OCI-LY7 (cell line): Measurements from ENCODE around the gene NXPH1. TPM values are rescaled to one million over a fixed set of nuclear protein-coding genes. Genes with fewer than 3 reads are reported as not detected.

Experiments
- BruUV-seq: library from RNA; stranded (reverse); fragments of 400-500 nt; replicated peaks from 2 replicates; lab custom pipeline; 2021; lab: Mats Ljungman, UMichigan
- CTCF ChIA-PET: fragments of 300-600 bp; sonication (Branson Sonifier 250); formaldehyde crosslinking; loops from one replicate; lab custom pipeline; 2022; ENCODE audit warnings: antibody characterized with exemption; ENCODE audit not compliant: unreplicated experiment; lab: Charles Lee
- POLR2A ChIA-PET: fragments of 300-600 bp; sonication (Branson Sonifier 250); formaldehyde crosslinking; loops from one replicate; lab custom pipeline; 2022; ENCODE audit warnings: antibody characterized with exemption; lab: Charles Lee
- DNase-seq: peaks from one replicate; pipeline ENCODE4 v3.0.0-alpha.2; 2015; ENCODE audit warnings: low spot score
- H2AFZ ChIP-seq: fragments of 200-600 bp; sonication (generic), shearing (Covaris generic); 2 replicates; pipeline ENCODE4 v1.6.1; 2014; ENCODE audit warnings: mild to moderate bottlenecking, antibody characterized with exemption, low read length, moderate library complexity
- H3K27ac ChIP-seq: fragments of 200-600 bp; sonication (generic); 2 replicates; pipeline ENCODE4 v1.5.1; 2014; ENCODE audit warnings: mixed run types, low read depth, mild to moderate bottlenecking, moderate library complexity, low read length, inconsistent platforms; ENCODE audit not compliant: poor library complexity, severe bottlenecking
- H3K36me3 ChIP-seq: fragments of 200-600 bp; sonication (generic); 2 replicates; pipeline ENCODE4 v1.6.1; 2014; ENCODE audit warnings: mild to moderate bottlenecking, antibody characterized with exemption, low read length, moderate library complexity, mixed read lengths; ENCODE audit not compliant: insufficient read depth
- H3K4me1 ChIP-seq: fragments of 200-600 bp; sonication (generic); 2 replicates; pipeline ENCODE4 v1.5.1; 2014; ENCODE audit warnings: mild to moderate bottlenecking, low read length; ENCODE audit not compliant: insufficient read depth, poor library complexity, severe bottlenecking
- H3K4me2 ChIP-seq: fragments of 200-600 bp; sonication (generic); 2 replicates; pipeline ENCODE4 v1.6.1; 2014; ENCODE audit warnings: mild to moderate bottlenecking, low read length
- H3K4me3 ChIP-seq: fragments of 200-600 bp; sonication (generic); 2 replicates; pipeline ENCODE4 v1.5.1; 2014; ENCODE audit warnings: mild to moderate bottlenecking, low read depth, low read length; ENCODE audit not compliant: poor library complexity, severe bottlenecking
- H3K79me2 ChIP-seq: fragments of 200-600 bp; sonication (generic); 2 replicates; pipeline ENCODE4 v1.6.1; 2016; ENCODE audit warnings: low read depth, mild to moderate bottlenecking, low read length, moderate library complexity, mixed read lengths; ENCODE audit not compliant: insufficient read depth
- H3K9me2 ChIP-seq: fragments of 200-600 bp; sonication (generic); 2 replicates; pipeline ENCODE4 v1.6.1; 2016; ENCODE audit warnings: mild to moderate bottlenecking, low read length, mixed read lengths; ENCODE audit not compliant: insufficient read depth
- H3K9me3 ChIP-seq: fragments of 200-600 bp; sonication (generic); 2 replicates; pipeline ENCODE4 v1.6.1; 2014; ENCODE audit warnings: mild to moderate bottlenecking, mixed run types, low read length, mixed read lengths
- H4K20me1 ChIP-seq: fragments of 200-600 bp; sonication (generic); 2 replicates; pipeline ENCODE4 v1.6.1; 2014; ENCODE audit warnings: mild to moderate bottlenecking, antibody characterized with exemption, low read length, moderate library complexity, mixed read lengths; ENCODE audit not compliant: insufficient read depth
- EZH2phosphoT487 ChIP-seq: fragments of 200-600 bp; sonication (generic); IDR thresholded peaks from 2 replicates; pipeline ENCODE4 v1.6.1; 2018; ENCODE audit warnings: low read depth, borderline replicate concordance, mild to moderate bottlenecking, mixed run types, antibody characterized with exemption, low read length, moderate library complexity, mixed read lengths
- intact Hi-C: fragments of 100-400 bp; cut with micrococcal nuclease; formaldehyde crosslinking; loops from one replicate; pipeline ENCODE4 v1.10.0; 2022; ENCODE audit not compliant: unreplicated experiment
- total RNA-seq, 2 experiments: library from RNA; depleted of rRNA in 1 of 2; stranded (reverse); fragments of >200 nt in 1 of 2; shearing (Covaris generic) in 1 of 2; gene quantifications; 2 replicates each; pipeline ENCODE4 v1.2.3, GENCODE V29; 2014 to 2022
- TF ChIP-seq, protein P1 (sequence below): fragments of 200-600 bp; sonication (generic); conservative IDR thresholded peaks from 2 replicates; pipeline ENCODE4 v1.5.1; 2014; ENCODE audit warnings: mild to moderate bottlenecking, antibody characterized with exemption, low read length, moderate library complexity, mixed read lengths

Gene NXPH1
- total RNA-seq, 2 experiments from 2014 or later, result not detected

DNA sequence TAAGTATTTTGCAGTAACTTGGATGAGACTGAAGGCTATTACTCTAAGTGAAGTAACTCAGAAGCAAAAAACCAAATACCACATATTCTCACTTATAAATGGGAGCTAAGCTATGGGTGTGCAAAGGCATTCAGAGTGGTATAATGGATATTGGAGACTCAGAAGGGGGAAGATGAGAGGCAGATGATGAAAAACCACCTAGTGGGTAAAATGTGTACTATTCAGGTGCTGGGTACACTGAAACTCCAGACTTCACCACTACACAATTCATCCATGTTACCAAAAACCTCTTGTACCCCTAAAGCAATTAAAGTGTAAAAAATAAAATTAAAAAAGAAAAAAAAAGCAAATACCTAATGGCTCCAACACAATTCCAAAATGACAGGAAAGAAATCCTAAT, 351.7 kb downstream of the NXPH1 start:
- H3K4me1 ChIP-seq, result no peaks in the 10 kb centered on the region
- no peak overlapping the region for H3K27ac ChIP-seq
- POLR2A ChIA-PET, result no interaction called here
- no peaks in the 10 kb centered on the region for H3K9me3 ChIP-seq
- no peaks in the 10 kb centered on the region for H3K9me2 ChIP-seq
- CTCF ChIA-PET, result no interaction called here
- no peak overlapping the region for H2AFZ ChIP-seq
- no peaks in the 10 kb centered on the region for H3K36me3 ChIP-seq
- H3K4me3 ChIP-seq, result no peak overlapping the region
- intact Hi-C loops, result no loop called here
- BruUV-seq, result no TSS peak
- no peak for DNase-seq
- no peaks in the 10 kb centered on the region for H3K79me2 ChIP-seq
- H3K4me2 ChIP-seq, result no peak overlapping the region
- H4K20me1 ChIP-seq, result no peaks in the 10 kb centered on the region
- no peak for TF ChIP-seq EZH2phosphoT487
- TF ChIP-seq, protein P1, sequence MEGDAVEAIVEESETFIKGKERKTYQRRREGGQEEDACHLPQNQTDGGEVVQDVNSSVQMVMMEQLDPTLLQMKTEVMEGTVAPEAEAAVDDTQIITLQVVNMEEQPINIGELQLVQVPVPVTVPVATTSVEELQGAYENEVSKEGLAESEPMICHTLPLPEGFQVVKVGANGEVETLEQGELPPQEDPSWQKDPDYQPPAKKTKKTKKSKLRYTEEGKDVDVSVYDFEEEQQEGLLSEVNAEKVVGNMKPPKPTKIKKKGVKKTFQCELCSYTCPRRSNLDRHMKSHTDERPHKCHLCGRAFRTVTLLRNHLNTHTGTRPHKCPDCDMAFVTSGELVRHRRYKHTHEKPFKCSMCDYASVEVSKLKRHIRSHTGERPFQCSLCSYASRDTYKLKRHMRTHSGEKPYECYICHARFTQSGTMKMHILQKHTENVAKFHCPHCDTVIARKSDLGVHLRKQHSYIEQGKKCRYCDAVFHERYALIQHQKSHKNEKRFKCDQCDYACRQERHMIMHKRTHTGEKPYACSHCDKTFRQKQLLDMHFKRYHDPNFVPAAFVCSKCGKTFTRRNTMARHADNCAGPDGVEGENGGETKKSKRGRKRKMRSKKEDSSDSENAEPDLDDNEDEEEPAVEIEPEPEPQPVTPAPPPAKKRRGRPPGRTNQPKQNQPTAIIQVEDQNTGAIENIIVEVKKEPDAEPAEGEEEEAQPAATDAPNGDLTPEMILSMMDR, result 0 out of 2 replicates have a peak, but pooled peaks have one; percentile 14

DNA sequence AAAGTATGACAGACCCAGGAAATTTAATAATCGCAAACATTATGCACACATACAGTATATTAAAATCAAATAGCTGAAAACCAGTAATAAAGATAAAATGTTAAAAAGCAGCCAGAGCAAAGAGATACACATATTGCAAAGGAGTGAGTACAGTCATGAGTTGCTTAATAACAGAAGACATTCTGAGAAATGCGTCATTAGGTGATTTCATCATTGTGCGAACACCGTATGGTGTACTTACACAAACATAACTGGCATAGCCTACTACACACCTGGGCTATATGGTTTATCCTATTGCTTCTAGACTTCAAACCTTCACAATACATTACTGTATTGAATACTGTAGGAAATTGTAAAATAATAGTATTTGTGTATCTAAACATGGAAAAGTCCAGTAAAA, 367.6 kb downstream of the NXPH1 start:
- Histone ChIP-seq H4K20me1 (no peaks in the 10 kb centered on the region), H3K9me3 (no peaks in the 10 kb centered on the region; the same call in 1 of the 2 replicates), H3K4me1 (no peaks in the 10 kb centered on the region), H3K4me2 (no peak overlapping the region), H3K9me2 (no peaks in the 10 kb centered on the region), H3K27ac (no peak overlapping the region), H3K4me3 (no peak overlapping the region), H2AFZ (no peak overlapping the region), H3K79me2 (no peaks in the 10 kb centered on the region), H3K36me3 (no peaks in the 10 kb centered on the region)
- no peak for TF ChIP-seq EZH2phosphoT487
- TF ChIP-seq, protein P1, result no peak
- no TSS peak for BruUV-seq
- intact Hi-C loops, result no loop called here
- ChIA-PET POLR2A (no interaction called here), CTCF (no interaction called here)
- DNase-seq, result no peak

Other genes with a start within 250 kb of the NXPH1 start
- not detected in 2 replicates for gene ICA1, start 171.4 kb upstream of the NXPH1 start, total RNA-seq (2014; rRNA removed; shearing (Covaris generic))
- gene ICA1, start 171.4 kb upstream of the NXPH1 start, total RNA-seq (2022), result 0.49 and 0.50 TPM in 2 replicates